Measurements from ENCODE around the gene SASH1. TPM values are rescaled to one million over a fixed set of nuclear protein-coding genes. Genes with fewer than 3 reads are reported as not detected.

SASH1 gene
- total RNA-seq, 1 donor from 2014 or later, result 15.5 TPM

- Mint-ChIP-seq H3K27ac (ENCODE audit: unreplicated experiment) (no peak overlapping the region), H3K9me3 (ENCODE audit: unreplicated experiment) (no peaks in the 10 kb centered on the region), H3K36me3 (ENCODE audit: low read depth, unreplicated experiment) (no peaks in the 10 kb centered on the region), H3K4me1 (ENCODE audit: low read depth, unreplicated experiment) (peaks cover 2% of the 10 kb centered on the region), H3K4me3 (ENCODE audit: unreplicated experiment) (no peak overlapping the region), H3K27me3 (ENCODE audit: low read depth, unreplicated experiment) (no peaks in the 10 kb centered on the region)
- no peak for FAIRE-seq
- Histone ChIP-seq H3K9ac (ENCODE audit: low read length) (no peak overlapping the region), H3K27me3 (ENCODE audit: insufficient read depth, low read length) (no peaks in the 10 kb centered on the region), H3K27ac (ENCODE audit: low read depth, low read length) (no peak overlapping the region), H3K36me3 (ENCODE audit: insufficient read depth, low read length) (no peaks in the 10 kb centered on the region), H3K9me3 (ENCODE audit: insufficient read depth, low read depth, low read length) (no peaks in the 10 kb centered on the region), H3K4me2 (ENCODE audit: low read length) (no peak overlapping the region), H2AFZ (ENCODE audit: low read depth, low read length) (no peak overlapping the region), H3K79me2 (ENCODE audit: insufficient read depth, low read length) (no peaks in the 10 kb centered on the region), H3K4me3 (ENCODE audit: insufficient read depth, low read depth, low read length) (no peak overlapping the region), H4K20me1 (ENCODE audit: insufficient read depth, low read length) (no peaks in the 10 kb centered on the region), H3K4me1 (ENCODE audit: insufficient read depth, low read length) (no peaks in the 10 kb centered on the region)
- no peak for TF ChIP-seq EZH2 (IDR thresholded peaks at IDR 0.05; ENCODE audit: insufficient read depth, low read length)
- TF ChIP-seq, protein P1, sequence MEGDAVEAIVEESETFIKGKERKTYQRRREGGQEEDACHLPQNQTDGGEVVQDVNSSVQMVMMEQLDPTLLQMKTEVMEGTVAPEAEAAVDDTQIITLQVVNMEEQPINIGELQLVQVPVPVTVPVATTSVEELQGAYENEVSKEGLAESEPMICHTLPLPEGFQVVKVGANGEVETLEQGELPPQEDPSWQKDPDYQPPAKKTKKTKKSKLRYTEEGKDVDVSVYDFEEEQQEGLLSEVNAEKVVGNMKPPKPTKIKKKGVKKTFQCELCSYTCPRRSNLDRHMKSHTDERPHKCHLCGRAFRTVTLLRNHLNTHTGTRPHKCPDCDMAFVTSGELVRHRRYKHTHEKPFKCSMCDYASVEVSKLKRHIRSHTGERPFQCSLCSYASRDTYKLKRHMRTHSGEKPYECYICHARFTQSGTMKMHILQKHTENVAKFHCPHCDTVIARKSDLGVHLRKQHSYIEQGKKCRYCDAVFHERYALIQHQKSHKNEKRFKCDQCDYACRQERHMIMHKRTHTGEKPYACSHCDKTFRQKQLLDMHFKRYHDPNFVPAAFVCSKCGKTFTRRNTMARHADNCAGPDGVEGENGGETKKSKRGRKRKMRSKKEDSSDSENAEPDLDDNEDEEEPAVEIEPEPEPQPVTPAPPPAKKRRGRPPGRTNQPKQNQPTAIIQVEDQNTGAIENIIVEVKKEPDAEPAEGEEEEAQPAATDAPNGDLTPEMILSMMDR (IDR thresholded peaks at IDR 0.05; ENCODE audit: insufficient read depth, low read depth, low read length), result no peak
- DNase-seq (ENCODE audit: low read depth), result peak; percentile 73
These were observed 25.6 kb upstream of the SASH1 start for GRCh38 chr6:148317051-148317450.

DNA sequence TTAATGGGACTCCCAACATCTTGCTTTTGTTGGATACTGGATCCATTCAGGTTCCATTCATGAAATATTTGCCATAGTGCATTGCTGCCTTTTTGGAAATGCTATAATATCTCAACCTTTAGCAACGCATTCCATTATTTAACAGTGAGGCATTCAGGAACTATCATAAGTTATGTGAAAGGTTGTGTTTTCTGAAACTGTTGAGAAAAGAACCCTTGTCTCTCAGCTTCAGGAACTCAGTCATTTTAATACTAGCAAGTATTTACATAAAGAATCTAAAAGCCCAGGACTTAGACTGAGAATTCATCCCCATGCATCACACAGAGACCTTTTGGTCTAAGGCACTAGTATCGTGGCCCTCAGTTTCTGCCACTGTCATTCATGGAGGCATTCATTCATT is 24.9 kb upstream of the SASH1 start:
- no peak for FAIRE-seq

GRCh38 chr6:148322704-148323103 is 19.9 kb upstream of the SASH1 start:
- no peak overlapping the region for H3K27ac Mint-ChIP-seq (ENCODE audit: unreplicated experiment)
- peaks cover 2% of the 10 kb centered on the region for H3K27me3 Mint-ChIP-seq (ENCODE audit: low read depth, unreplicated experiment)
- H3K36me3 Mint-ChIP-seq (ENCODE audit: low read depth, unreplicated experiment), result no peaks in the 10 kb centered on the region
- no peak for FAIRE-seq
- H3K4me3 Mint-ChIP-seq (ENCODE audit: unreplicated experiment), result no peak overlapping the region
- Histone ChIP-seq H3K27me3 (ENCODE audit: insufficient read depth, low read length) (no peaks in the 10 kb centered on the region), H3K9ac (ENCODE audit: low read length) (no peak overlapping the region), H3K79me2 (ENCODE audit: insufficient read depth, low read length) (no peaks in the 10 kb centered on the region), H3K9me3 (ENCODE audit: insufficient read depth, low read depth, low read length) (no peaks in the 10 kb centered on the region), H2AFZ (ENCODE audit: low read depth, low read length) (no peak overlapping the region), H3K4me2 (ENCODE audit: low read length) (no peak overlapping the region), H3K36me3 (ENCODE audit: insufficient read depth, low read length) (no peaks in the 10 kb centered on the region), H3K4me1 (ENCODE audit: insufficient read depth, low read length) (peaks cover 5% of the 10 kb centered on the region), H4K20me1 (ENCODE audit: insufficient read depth, low read length) (no peaks in the 10 kb centered on the region), H3K27ac (ENCODE audit: low read depth, low read length) (no peak overlapping the region), H3K4me3 (ENCODE audit: insufficient read depth, low read depth, low read length) (no peak overlapping the region)
- TF ChIP-seq, protein P1 (IDR thresholded peaks at IDR 0.05; ENCODE audit: insufficient read depth, low read depth, low read length), result no peak
- TF ChIP-seq EZH2 (IDR thresholded peaks at IDR 0.05; ENCODE audit: insufficient read depth, low read length), result no peak
- DNase-seq (ENCODE audit: low read depth), result no peak
- H3K9me3 Mint-ChIP-seq (ENCODE audit: unreplicated experiment), result no peaks in the 10 kb centered on the region
- H3K4me1 Mint-ChIP-seq (ENCODE audit: low read depth, unreplicated experiment), result peaks cover 4% of the 10 kb centered on the region

More for the DNA sequence above, 24.9 kb upstream of the SASH1 start:
- Histone ChIP-seq H3K27ac (ENCODE audit: low read depth, low read length) (no peak overlapping the region), H3K79me2 (ENCODE audit: insufficient read depth, low read length) (no peaks in the 10 kb centered on the region), H3K4me1 (ENCODE audit: insufficient read depth, low read length) (no peaks in the 10 kb centered on the region), H3K9me3 (ENCODE audit: insufficient read depth, low read depth, low read length) (no peaks in the 10 kb centered on the region), H3K36me3 (ENCODE audit: insufficient read depth, low read length) (no peaks in the 10 kb centered on the region), H4K20me1 (ENCODE audit: insufficient read depth, low read length) (no peaks in the 10 kb centered on the region), H3K4me2 (ENCODE audit: low read length) (no peak overlapping the region), H3K4me3 (ENCODE audit: insufficient read depth, low read depth, low read length) (no peak overlapping the region), H2AFZ (ENCODE audit: low read depth, low read length) (no peak overlapping the region), H3K27me3 (ENCODE audit: insufficient read depth, low read length) (no peaks in the 10 kb centered on the region), H3K9ac (ENCODE audit: low read length) (no peak overlapping the region)
- H3K4me3 Mint-ChIP-seq (ENCODE audit: unreplicated experiment), result no peak overlapping the region
- H3K9me3 Mint-ChIP-seq (ENCODE audit: unreplicated experiment), result no peaks in the 10 kb centered on the region
- no peaks in the 10 kb centered on the region for H3K4me1 Mint-ChIP-seq (ENCODE audit: low read depth, unreplicated experiment)
- no peaks in the 10 kb centered on the region for H3K27me3 Mint-ChIP-seq (ENCODE audit: low read depth, unreplicated experiment)
- no peak for TF ChIP-seq EZH2 (IDR thresholded peaks at IDR 0.05; ENCODE audit: insufficient read depth, low read length)
- H3K36me3 Mint-ChIP-seq (ENCODE audit: low read depth, unreplicated experiment), result no peaks in the 10 kb centered on the region
- DNase-seq (ENCODE audit: low read depth), result peak; percentile 83
- no peak overlapping the region for H3K27ac Mint-ChIP-seq (ENCODE audit: unreplicated experiment)

All from astrocyte (in vitro differentiated cells and primary cell).